GM18511 (cell line): Measurements from ENCODE around the gene ANKRD33.

Experiments used
- ATAC-seq: cut with Tn5 transposase; IDR thresholded peaks from one replicate; pipeline ENCODE4 v1.9.1; 2021; ENCODE audit warnings: mild to moderate bottlenecking, moderate library complexity; ENCODE audit not compliant: unreplicated experiment

Gene ANKRD33, protein sequence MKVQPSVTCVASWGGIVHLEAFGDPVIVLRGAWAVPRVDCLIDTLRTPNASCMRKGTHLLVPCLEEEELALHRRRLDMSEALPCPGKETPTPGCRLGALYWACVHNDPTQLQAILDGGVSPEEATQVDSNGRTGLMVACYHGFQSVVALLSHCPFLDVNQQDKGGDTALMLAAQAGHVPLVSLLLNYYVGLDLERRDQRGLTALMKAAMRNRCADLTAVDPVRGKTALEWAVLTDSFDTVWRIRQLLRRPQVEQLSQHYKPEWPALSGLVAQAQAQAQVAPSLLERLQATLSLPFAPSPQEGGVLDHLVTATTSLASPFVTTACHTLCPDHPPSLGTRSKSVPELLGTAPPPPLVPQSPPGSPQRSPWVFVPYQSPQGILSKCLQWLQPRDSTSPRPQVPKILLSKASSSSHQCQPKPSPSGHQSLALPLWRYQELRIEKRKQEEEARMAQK

GRCh38 chr12:51887476-51888315 lies at the start of gene ANKRD33:
ANKRD33 (plus strand) TSS chr12:51888103; CDS start chr12:51888187, 84 bp downstream.
- ATAC-seq = no peak

DNA sequence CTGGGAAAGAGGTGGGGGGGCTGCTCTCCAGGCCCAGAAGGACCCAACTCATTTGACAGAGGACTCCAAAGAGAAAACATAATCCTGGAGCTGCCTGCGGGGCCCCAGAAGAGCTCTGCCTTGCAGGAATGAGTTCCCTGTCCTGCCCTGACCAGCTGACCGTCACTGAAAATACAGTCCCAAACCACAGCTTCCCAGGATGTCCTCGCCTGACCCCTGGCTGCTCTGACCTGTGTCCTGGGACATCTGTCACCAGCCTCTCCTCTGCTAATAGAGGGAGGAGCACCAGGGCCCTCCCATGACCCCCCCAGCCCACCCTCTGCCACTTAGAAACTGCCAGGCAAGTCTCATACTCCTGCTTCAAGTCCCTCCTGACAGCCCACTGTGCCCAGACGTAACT lies 49.1 kb upstream of the ANKRD33 start:
- ATAC-seq = no peak

DNA sequence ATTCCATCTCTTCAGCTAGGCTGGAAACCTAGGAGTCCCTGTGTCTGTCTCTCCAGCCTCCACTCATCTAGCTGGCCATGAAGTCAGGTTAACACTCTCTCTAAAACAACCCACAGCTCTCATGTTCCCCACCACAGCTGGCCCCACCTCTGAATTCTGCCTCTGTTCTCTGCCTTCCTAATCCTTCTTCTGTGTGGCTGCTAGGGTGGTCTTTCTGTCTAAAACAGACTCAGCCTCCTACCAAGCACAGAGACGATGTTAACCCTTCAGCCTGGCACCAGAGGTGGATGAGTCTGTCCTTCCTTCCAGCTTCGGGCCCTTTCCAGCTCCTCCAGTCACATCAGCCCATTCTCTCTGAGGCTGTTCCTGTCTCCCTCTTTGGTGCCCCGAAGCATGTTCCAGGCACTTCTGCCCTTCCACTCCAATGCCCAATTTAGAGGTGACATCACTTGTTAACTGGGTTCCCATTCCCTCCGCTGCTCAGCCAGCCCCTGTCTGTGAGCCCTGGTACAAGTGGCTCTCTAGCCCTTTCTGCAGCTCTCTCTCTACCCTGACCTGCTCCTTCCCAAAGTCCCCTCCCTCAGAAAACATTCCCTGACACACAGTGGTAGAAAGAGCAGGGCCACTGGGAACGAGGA lies 48.5 kb upstream of the ANKRD33 start:
- no peak for ATAC-seq

DNA sequence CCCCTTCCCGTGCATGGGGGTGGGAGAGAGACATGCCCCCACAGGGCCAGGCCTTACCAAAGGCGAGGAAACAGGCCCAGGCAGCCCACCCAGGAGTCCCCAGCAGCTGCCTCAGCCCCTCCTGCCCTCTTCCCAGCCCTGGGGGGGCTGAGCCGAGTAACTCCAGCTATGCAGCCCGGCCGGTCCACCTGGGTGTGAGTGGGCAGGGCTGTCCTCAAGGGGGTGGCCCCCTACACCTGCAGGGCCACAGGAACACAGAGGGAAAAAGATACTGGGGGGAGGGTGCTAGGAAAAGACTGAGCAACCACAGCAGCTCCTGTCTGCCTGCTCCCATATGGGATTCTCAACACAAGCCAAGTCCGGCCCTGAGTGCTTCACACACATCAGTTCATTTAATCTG lies 46.9 kb upstream of the ANKRD33 start:
- ATAC-seq = no peak

DNA sequence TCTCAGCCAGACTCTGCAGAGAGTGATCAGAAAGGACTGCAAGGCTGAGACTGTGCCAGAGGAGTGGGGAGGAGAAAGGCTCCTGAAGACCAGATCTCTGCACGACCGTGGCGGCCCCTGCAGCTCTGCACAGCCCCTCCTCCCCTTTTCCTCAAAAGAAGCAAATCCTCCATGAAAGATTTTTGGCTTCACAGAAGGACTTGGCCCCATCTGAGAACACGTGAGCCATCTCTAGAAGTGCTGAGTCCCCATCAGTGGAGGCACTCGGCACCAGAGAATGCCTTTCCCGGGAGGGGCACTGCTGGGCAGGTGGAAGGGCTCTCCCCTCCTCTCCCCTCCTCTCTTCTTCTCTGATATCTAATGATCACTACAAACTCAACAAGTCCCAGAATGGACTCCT lies 46.2 kb upstream of the ANKRD33 start:
- ATAC-seq = no peak

- ATAC-seq = no peak
Observed at GRCh38 chr12:51844854-51845253, 43.0 kb upstream of the ANKRD33 start.

GRCh38 chr12:51845482-51845881 lies 42.4 kb upstream of the ANKRD33 start:
- ATAC-seq = no peak

DNA sequence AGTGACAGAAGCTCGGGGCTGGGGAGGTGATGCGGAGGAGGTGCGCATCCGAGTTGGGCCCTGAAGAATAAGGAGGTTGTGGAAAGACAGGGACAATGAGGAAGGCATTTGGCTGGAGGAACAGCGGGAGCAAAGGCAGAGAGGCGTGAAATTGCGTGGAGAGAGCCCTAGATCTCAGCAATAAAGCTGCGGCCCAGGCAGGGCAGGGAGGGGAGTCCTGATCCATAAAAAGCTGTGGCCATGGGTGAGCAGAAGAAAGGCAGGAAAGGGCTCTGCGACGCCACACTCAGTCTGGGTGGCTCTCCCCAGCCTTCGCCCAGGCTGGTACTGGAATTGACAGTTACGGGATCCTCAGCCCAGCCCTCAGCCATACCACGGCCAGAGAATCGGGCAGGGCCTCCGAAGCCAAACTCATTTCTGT lies 41.6 kb upstream of the ANKRD33 start:
- no peak for ATAC-seq

GRCh38 chr12:51846911-51847642 lies 40.8 kb upstream of the ANKRD33 start:
- no peak for ATAC-seq

DNA sequence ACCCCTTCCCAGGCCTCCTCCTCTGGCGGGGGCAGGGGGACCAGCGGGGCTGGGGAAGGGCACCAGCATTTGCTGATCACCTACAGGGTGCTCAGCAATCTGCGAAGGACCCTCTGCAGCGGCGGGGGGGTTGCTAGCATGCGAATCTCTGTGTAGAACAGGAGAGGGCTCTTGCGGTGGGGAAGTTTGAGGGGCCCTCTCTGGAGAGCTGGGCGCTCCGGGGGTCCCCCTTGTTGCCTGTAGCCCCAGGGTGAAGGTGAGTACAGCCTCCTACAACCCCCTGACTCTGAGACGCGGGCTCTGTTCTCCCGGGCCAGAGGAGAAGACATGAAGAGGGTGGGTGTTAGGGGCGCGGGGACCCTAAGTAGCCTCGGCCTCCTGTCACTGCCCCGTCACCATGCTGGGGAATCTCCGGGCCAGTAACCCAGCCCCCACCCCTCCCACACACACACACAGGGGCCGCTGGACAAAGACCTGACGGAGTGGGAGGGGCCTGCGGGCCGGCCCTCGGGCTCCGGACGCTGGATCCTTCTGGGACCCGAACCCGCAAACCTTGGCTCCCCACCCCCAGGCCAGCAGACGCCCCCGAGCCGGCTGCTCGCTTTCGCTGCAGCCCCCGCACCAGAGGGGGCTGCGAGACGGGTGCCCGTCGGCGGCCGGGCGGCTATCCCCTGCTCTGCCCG lies 40.1 kb upstream of the ANKRD33 start:
- ATAC-seq = no peak

- ATAC-seq = no peak
Observed at GRCh38 chr12:51848326-51848727, 39.6 kb upstream of the ANKRD33 start, which contains the start of gene FIGNL2. FIGNL2 (minus strand) TSS chr12:51848718; CDS start chr12:51822413, 26,305 bp downstream.

GRCh38 chr12:51848841-51849735 lies 38.8 kb upstream of the ANKRD33 start:
- ATAC-seq = no peak

GRCh38 chr12:51850081-51850964 lies 37.6 kb upstream of the ANKRD33 start:
- ATAC-seq = no peak

- no peak for ATAC-seq
Observed at GRCh38 chr12:51850965-51851299, 37.0 kb upstream of the ANKRD33 start.

GRCh38 chr12:51851413-51852124 lies 36.3 kb upstream of the ANKRD33 start:
- ATAC-seq = no peak

DNA sequence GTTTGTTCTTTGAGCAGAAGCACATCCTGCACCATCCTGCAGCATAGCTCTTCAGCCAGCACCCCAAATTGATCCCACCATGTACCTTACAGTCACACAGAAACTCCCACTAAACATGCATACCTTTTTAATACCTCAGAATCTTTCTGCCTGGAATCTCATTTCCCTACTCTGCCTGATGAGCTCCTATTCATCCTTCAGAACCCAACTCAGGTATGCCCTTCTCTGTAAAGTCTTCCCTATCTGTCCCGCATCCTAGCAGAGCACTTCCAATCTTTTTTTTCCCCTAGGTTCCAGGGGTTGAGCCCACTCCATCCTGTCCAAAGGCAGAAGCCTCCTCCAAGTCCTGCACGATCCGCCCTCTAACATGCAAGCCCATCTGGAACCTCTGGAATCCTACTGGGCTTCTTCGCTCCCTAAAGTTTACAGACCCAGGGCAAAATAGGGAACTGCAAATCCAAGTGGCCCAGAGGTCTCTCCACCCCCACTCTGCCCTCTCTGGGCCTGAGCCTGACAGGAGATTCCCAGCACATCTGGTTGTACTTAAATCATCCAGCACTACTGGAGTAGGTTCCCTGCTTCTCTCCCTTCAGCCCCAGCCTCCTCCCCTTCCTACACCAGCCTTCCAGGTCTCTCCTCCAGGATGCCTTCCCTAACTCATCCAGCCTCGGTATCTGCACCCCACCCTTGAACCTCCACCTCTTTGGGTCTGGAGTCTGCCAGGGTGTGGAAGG lies 35.3 kb upstream of the ANKRD33 start:
- no peak for ATAC-seq
